Measurements from ENCODE around the gene KCNQ1.

The KCNQ1 gene

GRCh38 chr11:2574043-2574552 is 129.3 kb downstream of the KCNQ1 start:
- DNase-seq: no peak

DNA sequence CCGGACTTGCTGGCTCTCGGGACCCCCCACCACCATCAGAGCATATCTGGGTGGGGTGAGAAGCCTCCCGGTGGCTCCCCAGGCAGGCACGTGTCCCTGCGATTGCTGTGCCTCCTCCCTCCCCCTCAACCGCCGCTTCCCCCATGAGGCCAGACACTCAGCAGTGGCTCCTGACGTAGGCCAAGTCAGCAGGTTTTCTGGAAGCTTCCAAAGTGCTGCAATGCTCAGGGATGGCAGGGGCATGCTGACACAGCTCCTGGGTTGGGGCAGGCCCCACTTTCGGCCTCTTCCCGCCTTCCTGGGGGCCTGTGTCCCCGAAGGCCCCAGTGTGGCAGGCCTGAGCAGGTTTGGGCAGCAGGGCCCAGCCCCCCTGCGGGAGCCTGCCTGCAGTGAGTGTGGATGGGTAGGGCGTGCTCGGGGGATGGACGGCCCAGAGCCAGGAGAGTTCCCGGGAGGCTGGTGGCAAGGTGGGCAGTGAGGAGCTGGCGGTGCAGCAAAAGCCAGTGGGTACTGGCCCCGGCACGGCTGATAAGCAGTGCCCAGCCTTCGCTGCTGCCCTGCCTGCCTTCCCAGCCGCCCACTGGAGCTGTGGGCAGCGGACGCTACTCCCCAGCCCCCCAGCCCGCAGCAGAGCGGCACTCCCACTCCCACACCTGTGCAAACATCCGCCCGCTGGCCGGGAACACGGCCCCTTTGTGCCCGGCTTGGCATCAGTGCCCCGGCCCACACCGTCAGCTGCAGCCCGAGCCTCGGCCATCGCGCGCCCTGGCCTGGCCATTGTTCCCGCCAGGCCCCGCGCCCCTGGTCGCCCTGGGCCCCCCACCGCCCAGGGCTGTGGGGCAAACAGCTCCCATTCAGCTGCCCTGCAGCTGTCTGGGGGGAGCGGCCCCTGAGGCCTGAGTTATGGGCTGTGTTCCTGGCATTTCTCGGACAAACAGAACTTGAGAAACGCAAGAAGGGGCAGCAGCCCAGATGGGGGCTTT is 130.0 kb downstream of the KCNQ1 start:
- no peak for DNase-seq

DNA sequence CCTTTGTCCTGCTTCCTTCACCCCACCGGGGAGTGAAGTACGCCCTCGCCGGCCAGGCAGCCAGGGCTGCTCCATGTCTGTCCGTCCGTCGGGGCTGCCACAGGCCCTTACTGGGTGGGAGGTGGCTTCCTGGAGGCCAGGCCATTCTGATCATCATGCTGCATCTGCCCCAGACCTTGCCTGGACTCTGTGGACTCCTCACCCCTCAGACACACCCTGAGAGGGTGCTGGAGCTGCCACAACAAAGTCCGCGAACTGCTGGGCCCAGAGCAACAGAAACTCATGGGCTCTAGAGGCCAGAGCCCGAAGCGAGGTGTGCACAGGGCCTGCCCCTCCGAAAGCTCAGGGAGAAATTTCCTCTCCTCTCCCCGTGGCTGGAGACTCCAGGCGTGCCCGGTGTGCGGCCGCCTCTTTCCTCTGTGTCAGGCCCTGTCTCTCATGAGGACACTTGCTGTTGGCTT is 130.8 kb downstream of the KCNQ1 start:
- no peak for DNase-seq

GRCh38 chr11:2576111-2576510 is 131.3 kb downstream of the KCNQ1 start:
- no peak for DNase-seq

- no peak for DNase-seq
These were observed 131.7 kb downstream of the KCNQ1 start for GRCh38 chr11:2576549-2576948.

- no peak for DNase-seq
These were observed 132.5 kb downstream of the KCNQ1 start for GRCh38 chr11:2577031-2577990.

GRCh38 chr11:2577991-2578928 is 133.5 kb downstream of the KCNQ1 start:
- no peak for DNase-seq

- DNase-seq: no peak
These were observed 134.1 kb downstream of the KCNQ1 start for GRCh38 chr11:2578929-2579270.

DNA sequence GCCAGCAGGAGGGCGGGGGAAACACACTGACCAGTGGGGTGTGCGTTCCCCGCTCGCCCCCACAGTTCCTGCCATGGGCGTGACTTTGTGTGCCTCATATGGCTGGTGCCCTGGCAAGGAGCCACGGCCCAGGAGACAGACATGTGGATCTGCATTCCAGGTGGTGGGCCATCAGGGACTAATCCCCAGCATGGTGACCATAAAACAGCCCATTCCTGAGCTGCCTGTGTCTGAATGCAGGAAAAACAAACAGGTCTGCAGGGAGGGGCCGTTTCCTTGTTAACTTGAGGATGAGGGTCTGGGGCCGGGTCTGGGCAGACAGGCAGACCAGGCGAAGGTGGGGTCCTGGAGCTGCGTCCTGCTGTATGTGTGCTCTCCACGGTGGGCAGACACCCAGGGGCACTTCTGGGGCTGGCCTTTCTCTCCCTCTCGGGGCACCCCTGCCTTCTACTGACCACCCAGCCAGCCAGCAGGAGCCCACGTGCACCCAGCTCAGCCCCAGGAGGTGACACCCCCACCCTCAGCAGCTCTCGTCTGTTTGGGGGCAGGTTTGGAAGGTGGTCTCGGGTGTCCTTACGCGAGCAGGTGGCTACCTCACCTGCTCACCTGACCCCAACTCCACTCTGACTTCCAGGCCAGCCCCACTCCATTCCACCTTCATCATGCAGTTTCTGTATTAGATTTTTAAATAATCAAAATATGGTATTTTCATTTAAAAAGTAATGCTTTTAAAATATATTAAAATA is 134.7 kb downstream of the KCNQ1 start:
- no peak for DNase-seq

- DNase-seq: no peak
These were observed 135.2 kb downstream of the KCNQ1 start for GRCh38 chr11:2580061-2580421.

DNA sequence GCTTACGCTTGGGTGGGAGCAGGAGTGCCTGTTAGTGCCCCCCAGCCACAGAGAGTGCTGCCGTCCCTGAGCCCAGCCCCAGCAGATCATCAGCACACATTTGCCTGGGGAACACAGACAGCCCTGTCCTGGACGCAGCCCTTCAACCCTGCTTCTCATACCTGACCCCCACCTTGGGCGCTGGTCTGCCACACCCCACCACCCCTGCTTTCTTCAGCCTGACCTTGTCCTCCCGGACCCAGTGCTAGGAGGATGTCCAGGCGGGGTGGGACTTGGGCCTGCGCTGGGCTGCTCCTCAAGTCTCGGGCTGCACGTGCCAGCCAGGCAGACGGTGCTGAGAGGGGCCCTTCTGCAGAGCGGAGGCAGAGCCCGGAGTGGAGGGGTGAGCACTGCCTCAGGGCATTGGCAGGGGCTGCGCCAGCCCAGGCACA is 135.8 kb downstream of the KCNQ1 start:
- no peak for DNase-seq

GRCh38 chr11:2581151-2581930 is 136.5 kb downstream of the KCNQ1 start:
- no peak for DNase-seq

- DNase-seq: no peak
These were observed 137.1 kb downstream of the KCNQ1 start for GRCh38 chr11:2581931-2582350.

GRCh38 chr11:2582351-2582945 is 137.6 kb downstream of the KCNQ1 start:
- no peak for DNase-seq

- DNase-seq: no peak
These were observed 138.3 kb downstream of the KCNQ1 start for GRCh38 chr11:2582946-2583604.

GRCh38 chr11:2583605-2583958 is 138.8 kb downstream of the KCNQ1 start:
- no peak for DNase-seq

DNA sequence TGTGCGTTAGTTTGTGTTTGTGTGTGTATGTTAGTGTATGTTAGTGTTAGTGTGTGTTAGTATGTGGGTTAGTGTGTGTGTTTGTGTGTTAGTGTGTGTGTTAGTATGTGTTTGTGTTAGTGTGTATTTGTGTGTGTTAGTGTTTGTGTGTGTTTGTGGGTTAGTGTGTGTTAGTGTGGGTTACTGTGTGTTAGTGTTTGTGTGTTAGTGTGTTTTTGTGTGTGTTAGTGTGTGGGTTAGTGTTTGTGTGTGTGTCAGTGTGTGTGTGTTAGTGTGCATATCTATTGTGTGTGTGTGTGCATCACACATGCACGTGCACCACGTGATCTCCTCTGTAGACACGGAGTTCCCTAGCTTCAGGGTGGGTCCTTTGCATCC is 139.6 kb downstream of the KCNQ1 start:
- DNase-seq: no peak

GRCh38 chr11:2584812-2585565 is 140.2 kb downstream of the KCNQ1 start:
- no peak for DNase-seq

GRCh38 chr11:2585566-2586086 is 140.8 kb downstream of the KCNQ1 start:
- no peak for DNase-seq
